ENCODE measurements around the gene RAMP1.

- TF ChIP-seq CTCF (IDR thresholded peaks at IDR 0.05; ENCODE audit: poor library complexity, severe bottlenecking) (no peak), RAD21 (conservative IDR thresholded peaks at IDR 0.05) (no peak), SMC3 (conservative IDR thresholded peaks at IDR 0.05; ENCODE audit: poor library complexity) (no peak), POLR2AphosphoS5 (IDR thresholded peaks at IDR 0.05) (no peak)
Observed at GRCh38 chr2:237869343-237870102, 10.1 kb downstream of the RAMP1 start.
